T1000 (cell line): Measurements from ENCODE around the gene ABHD10.

Experiments used
- DNase-seq: peaks from one replicate; lab custom pipeline; 2025; ENCODE audit warnings: mixed read lengths; lab: John Stamatoyannopoulos, UW

ABHD10 gene

GRCh38 chr3:111965484-111965883 lies 13.3 kb upstream of the ABHD10 start:
- DNase-seq, result no peak

- no peak for DNase-seq
Measured at GRCh38 chr3:111967068-111967467, 11.8 kb upstream of the ABHD10 start.

- DNase-seq, result peak; percentile 47
Measured at GRCh38 chr3:111967651-111968274, 11.1 kb upstream of the ABHD10 start.

GRCh38 chr3:111968319-111969054 lies 10.3 kb upstream of the ABHD10 start:
- no peak for DNase-seq

- DNase-seq, result no peak
Measured at GRCh38 chr3:111970376-111970775, 8.4 kb upstream of the ABHD10 start.

GRCh38 chr3:111971533-111972130 lies 7.2 kb upstream of the ABHD10 start:
- no peak for DNase-seq

- DNase-seq, result no peak
Measured at GRCh38 chr3:111972891-111973290, 5.9 kb upstream of the ABHD10 start.

GRCh38 chr3:111975131-111975530 lies 3.7 kb upstream of the ABHD10 start:
- DNase-seq, result no peak

- DNase-seq, result no peak
Measured at GRCh38 chr3:111976254-111976653, 2.6 kb upstream of the ABHD10 start.

GRCh38 chr3:111979434-111980038 lies 710 bp downstream of the ABHD10 start:
- DNase-seq, result no peak

GRCh38 chr3:111980716-111981456 lies 2.1 kb downstream of the ABHD10 start:
- DNase-seq, result no peak

- DNase-seq, result no peak
Measured at GRCh38 chr3:111981457-111981763, 2.6 kb downstream of the ABHD10 start.

GRCh38 chr3:111984636-111985298 lies 5.9 kb downstream of the ABHD10 start:
- DNase-seq, result no peak

GRCh38 chr3:111986800-111987199 lies 8.0 kb downstream of the ABHD10 start:
- DNase-seq, result no peak

GRCh38 chr3:111989061-111989678 lies 10.3 kb downstream of the ABHD10 start:
- no peak for DNase-seq

- DNase-seq, result no peak
Measured at GRCh38 chr3:111993038-111993437, 14.2 kb downstream of the ABHD10 start.

GRCh38 chr3:111998636-111999483 lies 20.0 kb downstream of the ABHD10 start, which contains the start of gene TAGLN3:
TSS of gene TAGLN3 (plus strand) at chr3:111998922. CDS start at chr3:111999423, 501 bp downstream.
- no peak for DNase-seq

GRCh38 chr3:111999484-112000324 lies 20.9 kb downstream of the ABHD10 start:
- no peak for DNase-seq

- no peak for DNase-seq
Measured at GRCh38 chr3:112000367-112000771, 21.5 kb downstream of the ABHD10 start.
